ENCODE data around the gene MYO1G. TPM values are rescaled to one million over a fixed set of nuclear protein-coding genes. Genes with fewer than 3 reads are reported as not detected.

Gene MYO1G
- total RNA-seq, 1 experiment from 2014 or later = 0.57 TPM

- Histone ChIP-seq H2BK12ac (ENCODE audit: insufficient read length, low read depth, low read length) (no peak overlapping the region), H2BK15ac (ENCODE audit: low read depth, low read length) (no peak overlapping the region), H2BK20ac (ENCODE audit: low read depth, low read length, poor library complexity, severe bottlenecking) (no peak overlapping the region), H3K14ac (ENCODE audit: insufficient read depth, low read length) (no peak overlapping the region), H2AK5ac (ENCODE audit: insufficient read length, low read length) (no peak overlapping the region), H2BK5ac (ENCODE audit: insufficient read length, low read length) (no peak overlapping the region), H3K23ac (ENCODE audit: insufficient read length, low read depth, low read length) (no peak overlapping the region), H4K5ac (ENCODE audit: insufficient read length, low read depth, low read length) (no peak overlapping the region), H3K27ac (ENCODE audit: insufficient read length, low read depth, low read length) (no peak overlapping the region), H3K18ac (ENCODE audit: insufficient read length, low read depth, low read length) (no peak overlapping the region), H4K20me1 (ENCODE audit: control insufficient read depth, insufficient read depth, insufficient read length) (no peaks in the 10 kb centered on the region), H3K79me2 (ENCODE audit: insufficient read depth, low read length) (no peaks in the 10 kb centered on the region), H3K4me1 (ENCODE audit: insufficient read depth, low read length) (no peaks in the 10 kb centered on the region), H2AFZ (ENCODE audit: low read length) (no peak overlapping the region), H3T11ph (ENCODE audit: low read length) (no peak overlapping the region), H2BK120ac (ENCODE audit: low read depth, low read length, poor library complexity, severe bottlenecking) (no peak overlapping the region), H3K9me3 (ENCODE audit: control insufficient read depth, low read depth, low read length) (no peaks in the 10 kb centered on the region), H3K79me1 (ENCODE audit: insufficient read depth, low read depth, low read length, poor library complexity, severe bottlenecking) (no peaks in the 10 kb centered on the region), H4K8ac (replicated peaks; ENCODE audit: insufficient read length, low read depth, low read length) (no peak overlapping the region), H3K27me3 (ENCODE audit: insufficient read depth, low read length) (no peaks in the 10 kb centered on the region), H3K4me2 (ENCODE audit: insufficient read depth, insufficient read length, low read length) (no peak overlapping the region), H3K56ac (ENCODE audit: insufficient read length, low read depth, low read length) (no peak overlapping the region), H4K91ac (ENCODE audit: insufficient read length, low read depth, low read length) (no peak overlapping the region), H3K4ac (ENCODE audit: low read depth, low read length) (no peak overlapping the region), H3K9ac (ENCODE audit: extremely low read depth, insufficient read length, low read length) (no peak overlapping the region), H3K23me2 (ENCODE audit: insufficient read length, low read depth, low read length, poor library complexity, severe bottlenecking) (no peaks in the 10 kb centered on the region)
- no CpG with 5 or more reads among the region's 4 CpGs for WGBS (ENCODE audit: extremely low coverage, insufficient read length, low lambda C conversion rate)
- DNase-seq = no peak
- H3K4me3 Mint-ChIP-seq = no peak overlapping the region
- TF ChIP-seq CTCF (conservative IDR thresholded peaks at IDR 0.05) = no peak
- no peaks in the 10 kb centered on the region for H3K27me3 Mint-ChIP-seq (ENCODE audit: low read depth)
- no peaks in the 10 kb centered on the region for H3K9me3 Mint-ChIP-seq
- no peak overlapping the region for H3K27ac Mint-ChIP-seq
- H3K36me3 Mint-ChIP-seq (ENCODE audit: insufficient read depth in 1 of 3, low read depth in 3 of 3) = peaks cover 0 to 29% (median 23%) of the 10 kb centered on the region in 3 experiments; a peak in 6 of 7 replicates
- peaks cover 9 to 11% of the 10 kb centered on the region in 2 experiments for H3K4me1 Mint-ChIP-seq
Measured at GRCh38 chr7:45027774-45028114, 48.9 kb upstream of the MYO1G start.

All from H9 (cell line).